Measurements from ENCODE around the gene TMEM115. TPM values are rescaled to one million over a fixed set of nuclear protein-coding genes. Genes with fewer than 3 reads are reported as not detected.

The TMEM115 gene
- total and polyA plus RNA-seq, 10 of the 15 experiments (the other 5 are each of a cell fraction or from before 2014, with no cell fraction given), result 1.9 to 18.7 (median 13.2) TPM

GRCh38 chr3:50322386-50323091 lies 36.8 kb downstream of the TMEM115 start, which contains the start of gene HYAL2:
TSS of gene HYAL2 (minus strand) at chr3:50322745. CDS start at chr3:50320489, 2,256 bp downstream.
- SMC1A ChIA-PET (ENCODE audit: uncharacterized antibody, unreplicated experiment), result interaction anchor here (1.2 kb wide), 1 partner anchor 15 kb away, joined by 3 read pairs; no protein-coding TSS in a partner anchor
- FAIRE-seq (no peak), DNase-seq (ENCODE audit: low read depth, low spot score) (no peak), ATAC-seq (no peak)
- Histone ChIP-seq H3K4me2 (ENCODE audit: control insufficient read depth, insufficient read depth) (peak within 1 kb of the TSS; percentile 64), H4K20me1 (ENCODE audit: control insufficient read depth, insufficient read depth) (no peaks in the 10 kb centered on the region), H2AFZ (ENCODE audit: control insufficient read depth, low read depth, low read length) (peak within 1 kb of the TSS; percentile 92), H3K27ac (ENCODE audit: control insufficient read depth, insufficient read depth) (peak within 1 kb of the TSS; percentile 88), H3K9me3 (replicated peaks; ENCODE audit: control insufficient read depth, insufficient read depth, low read length) (no peaks in the 10 kb centered on the region), H3K4me1 (ENCODE audit: control insufficient read depth, insufficient read depth, low read length) (peaks cover 17% of the 10 kb centered on the region), H3K4me3 (peak within 1 kb of the TSS; percentile 70), H3K36me3 (ENCODE audit: control insufficient read depth in 2 of 2, insufficient read depth in 2 of 2, low read length in 1 of 2) (peaks cover 2 to 4% of the 10 kb centered on the region in 2 experiments; a peak in 2 of 4 replicates), H3K9ac (ENCODE audit: control insufficient read depth, insufficient read depth, low read length) (peak within 1 kb of the TSS; percentile 83), H3K79me2 (ENCODE audit: control insufficient read depth, insufficient read depth, low read length) (peaks cover 15% of the 10 kb centered on the region), H3K27me3 (replicated peaks in 1 of 2; ENCODE audit: control insufficient read depth in 2 of 2, insufficient read depth in 2 of 2, low read length in 1 of 2) (no peaks in the 10 kb centered on the region)
- intact Hi-C loops (cut with micrococcal nuclease; ENCODE audit: unreplicated experiment) (no loop called here), in situ Hi-C loops (cut with MboI) (no loop called here)
- RAD21 ChIA-PET (ENCODE audit: unreplicated experiment), result interaction anchor here (1.2 kb wide), 1 partner anchor 14 kb away, joined by 3 read pairs; no protein-coding TSS in a partner anchor
- 91% methylated on average over 30 of the region's 31 CpGs for WGBS (ENCODE audit: insufficient coverage, insufficient replicate concordance, low lambda C conversion rate, missing lambda C conversion rate)
- CTCF ChIA-PET, result interaction anchor here (1.2 to 5.1 kb wide), 3 partner anchors 14 to 96 kb away, joined by 3 to 72 read pairs (median 4); partner anchors contain the start of genes RASSF1 and ZMYND10
- no TSS peak for BruUV-seq (replicated peaks)
- POLR2A ChIA-PET, result interaction anchor here (0.7 to 2.0 kb wide), 3 partner anchors 12 to 18 kb away, joined by 3 to 8 read pairs (median 5); partner anchors contain the start of gene RASSF1
- TF ChIP-seq HDAC6 (IDR thresholded peaks at IDR 0.05; ENCODE audit: unreplicated experiment), result no peak
- TF ChIP-seq REST (IDR thresholded peaks at IDR 0.05; ENCODE audit: low read depth, low read length), result no peak
- TF ChIP-seq SIN3A (IDR thresholded peaks at IDR 0.05; ENCODE audit: low read depth, low read length), result no peak
- TF ChIP-seq CUX1 (IDR thresholded peaks at IDR 0.05; ENCODE audit: insufficient replicate concordance, low read depth, low read length), result no peak
- no peak for TF ChIP-seq GABPA (IDR thresholded peaks at IDR 0.05; ENCODE audit: low read depth)
- TF ChIP-seq POLR2AphosphoS2 (IDR thresholded peaks at IDR 0.05; ENCODE audit: low read depth, low read length), result no peak
- TF ChIP-seq NKRF (conservative IDR thresholded peaks at IDR 0.05), result no peak
- TF ChIP-seq ZNF207 (IDR thresholded peaks at IDR 0.05; ENCODE audit: borderline replicate concordance), result no peak
- no peak for TF ChIP-seq SUZ12 (IDR thresholded peaks at IDR 0.05; ENCODE audit: unreplicated experiment)
- no peak for TF ChIP-seq EP300 (IDR thresholded peaks at IDR 0.05; ENCODE audit: borderline replicate concordance in 1 of 2, control insufficient read depth in 1 of 2, low read depth in 2 of 2, low read length in 2 of 2)
- no peak for TF ChIP-seq CHD1 (IDR thresholded peaks at IDR 0.05; ENCODE audit: low read depth, low read length)
